ENCODE measurements around the gene MAD2L2.
A peak's percentile ranks its signal among the peaks of the same experiment; 100 is the strongest.

MAD2L2 gene

GRCh38 chr1:11682287-11682771 is 1.4 kb upstream of the MAD2L2 start:
- DNase-seq (ENCODE audit: low read depth in 2 of 2), result no peak

- no peak for DNase-seq (ENCODE audit: low read depth in 2 of 2)
These were observed 478 bp downstream of the MAD2L2 start for GRCh38 chr1:11680270-11681070.

- DNase-seq (ENCODE audit: low read depth in 2 of 2), result no peak
These were observed 2.5 kb downstream of the MAD2L2 start for GRCh38 chr1:11678442-11678841.

GRCh38 chr1:11676386-11677103 is 4.4 kb downstream of the MAD2L2 start:
- DNase-seq (ENCODE audit: low read depth in 2 of 2), result no peak

- DNase-seq (ENCODE audit: low read depth in 2 of 2), result no peak
These were observed 5.6 kb downstream of the MAD2L2 start for GRCh38 chr1:11675325-11675724.

- no peak for DNase-seq (ENCODE audit: low read depth in 2 of 2)
These were observed 6.5 kb downstream of the MAD2L2 start for GRCh38 chr1:11674488-11674887.

- no peak for DNase-seq (ENCODE audit: low read depth in 2 of 2)
These were observed 7.7 kb downstream of the MAD2L2 start for GRCh38 chr1:11673089-11673769.

GRCh38 chr1:11671544-11672286 is 9.2 kb downstream of the MAD2L2 start:
- no peak for DNase-seq (ENCODE audit: low read depth in 2 of 2)

- no peak for DNase-seq (ENCODE audit: low read depth in 2 of 2)
These were observed 9.8 kb downstream of the MAD2L2 start for GRCh38 chr1:11671205-11671543.

GRCh38 chr1:11670747-11671146 is 10.2 kb downstream of the MAD2L2 start:
- DNase-seq (ENCODE audit: low read depth in 2 of 2), result no peak

GRCh38 chr1:11668516-11668915 is 12.4 kb downstream of the MAD2L2 start:
- no peak for DNase-seq (ENCODE audit: low read depth in 2 of 2)

- peak; percentile 30 to 40 for DNase-seq (ENCODE audit: low read depth in 2 of 2)
These were observed 16.4 kb downstream of the MAD2L2 start for GRCh38 chr1:11664336-11665065.

- no peak for DNase-seq (ENCODE audit: low read depth in 2 of 2)
These were observed 19.8 kb downstream of the MAD2L2 start for GRCh38 chr1:11661103-11661502.

GRCh38 chr1:11659748-11660147 is 21.2 kb downstream of the MAD2L2 start:
- DNase-seq (ENCODE audit: low read depth in 2 of 2), result no peak

- DNase-seq (ENCODE audit: low read depth in 2 of 2), result no peak
These were observed 22.4 kb downstream of the MAD2L2 start for GRCh38 chr1:11658542-11658941.

GRCh38 chr1:11657654-11658053 is 23.3 kb downstream of the MAD2L2 start:
- no peak for DNase-seq (ENCODE audit: low read depth in 2 of 2)

GRCh38 chr1:11654939-11655808 is 25.8 kb downstream of the MAD2L2 start:
- no peak for DNase-seq (ENCODE audit: low read depth in 2 of 2)

- peak; percentile 33 to 55 for DNase-seq (ENCODE audit: low read depth in 2 of 2)
These were observed 26.6 kb downstream of the MAD2L2 start, which contains the start of the genes FBXO2 and FBXO44 for GRCh38 chr1:11654137-11654938. TSS of gene FBXO2 (minus strand) at chr1:11654429. CDS start at chr1:11654340, 89 bp downstream. TSS of gene FBXO44 (plus strand) at chr1:11654877. CDS start at chr1:11655836, 959 bp downstream.

- DNase-seq (ENCODE audit: low read depth in 2 of 2), result no peak
These were observed 27.1 kb downstream of the MAD2L2 start for GRCh38 chr1:11653861-11654136.
